ENCODE results near the gene CCND1. TPM values are rescaled to one million over a fixed set of nuclear protein-coding genes. Genes with fewer than 3 reads are reported as not detected.

The CCND1 gene
- total RNA-seq, 2 experiments from 2014 or later = 0.44 TPM; not detected in 1

- Histone ChIP-seq H3K27ac (ENCODE audit: low read depth, low read length, poor library complexity, severe bottlenecking) (no peak overlapping the region), H3K9me2 (ENCODE audit: insufficient read depth, low read length) (no peaks in the 10 kb centered on the region), H3K4me1 (ENCODE audit: insufficient read depth, low read length, poor library complexity, severe bottlenecking) (no peaks in the 10 kb centered on the region), H3K4me3 (ENCODE audit: low read depth, low read length, poor library complexity, severe bottlenecking) (no peak overlapping the region), H3K36me3 (ENCODE audit: insufficient read depth, low read length) (no peaks in the 10 kb centered on the region), H3K79me2 (ENCODE audit: insufficient read depth, low read depth, low read length) (no peaks in the 10 kb centered on the region), H3K9me3 (ENCODE audit: low read length) (no peaks in the 10 kb centered on the region), H3K4me2 (ENCODE audit: low read length) (no peak overlapping the region), H4K20me1 (ENCODE audit: insufficient read depth, low read length) (no peaks in the 10 kb centered on the region), H2AFZ (ENCODE audit: low read length) (no peak overlapping the region)
- ChIA-PET POLR2A (no interaction called here), CTCF (ENCODE audit: unreplicated experiment) (no interaction called here)
- no TSS peak for BruUV-seq (replicated peaks)
- DNase-seq (ENCODE audit: low spot score) = no peak
- intact Hi-C loops (cut with micrococcal nuclease; ENCODE audit: unreplicated experiment) = no loop called here
- TF ChIP-seq EZH2phosphoT487 (IDR thresholded peaks at IDR 0.05; ENCODE audit: borderline replicate concordance, low read depth, low read length) (no peak), CTCF (conservative IDR thresholded peaks at IDR 0.05; ENCODE audit: low read length) (no peak)
These were observed 48.7 kb downstream of the CCND1 start for GRCh38 chr11:69689484-69690319.

DNA sequence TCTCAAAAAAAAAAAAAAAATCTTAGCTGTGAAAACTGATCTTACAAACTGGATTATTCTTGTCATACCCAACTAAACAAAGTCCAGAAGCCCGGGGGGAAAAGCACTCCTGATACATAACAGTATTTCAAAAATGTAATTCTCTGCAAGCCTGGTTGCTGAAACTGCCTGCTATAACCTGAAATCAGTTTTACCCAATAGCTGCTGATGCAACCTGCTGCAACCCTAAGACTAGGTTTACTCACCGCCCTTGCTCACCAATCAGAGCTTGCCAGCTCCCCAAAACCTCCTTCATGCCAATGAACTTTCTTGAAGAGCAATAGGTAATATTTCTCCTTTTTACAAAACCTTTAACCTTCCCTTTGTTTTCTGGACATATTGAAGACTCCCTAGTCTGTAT lies 50.5 kb downstream of the CCND1 start:
- ChIA-PET CTCF (ENCODE audit: unreplicated experiment) (no interaction called here), POLR2A (no interaction called here)
- H3K4me1 ChIP-seq (ENCODE audit: insufficient read depth, low read length, poor library complexity, severe bottlenecking) = no peaks in the 10 kb centered on the region
- H3K79me2 ChIP-seq (ENCODE audit: insufficient read depth, low read depth, low read length) = no peaks in the 10 kb centered on the region
- H3K4me2 ChIP-seq (ENCODE audit: low read length) = no peak overlapping the region
- H3K9me3 ChIP-seq (ENCODE audit: low read length) = no peaks in the 10 kb centered on the region
- no TSS peak for BruUV-seq (replicated peaks)
- TF ChIP-seq CTCF (conservative IDR thresholded peaks at IDR 0.05; ENCODE audit: low read length) = no peak
- no peak for TF ChIP-seq EZH2phosphoT487 (IDR thresholded peaks at IDR 0.05; ENCODE audit: borderline replicate concordance, low read depth, low read length)
- intact Hi-C loops (cut with micrococcal nuclease; ENCODE audit: unreplicated experiment) = no loop called here
- H2AFZ ChIP-seq (ENCODE audit: low read length) = no peak overlapping the region
- no peaks in the 10 kb centered on the region for H4K20me1 ChIP-seq (ENCODE audit: insufficient read depth, low read length)
- H3K27ac ChIP-seq (ENCODE audit: low read depth, low read length, poor library complexity, severe bottlenecking) = no peak overlapping the region
- no peaks in the 10 kb centered on the region for H3K9me2 ChIP-seq (ENCODE audit: insufficient read depth, low read length)
- H3K36me3 ChIP-seq (ENCODE audit: insufficient read depth, low read length) = no peaks in the 10 kb centered on the region
- no peak for DNase-seq (ENCODE audit: low spot score)
- H3K4me3 ChIP-seq (ENCODE audit: low read depth, low read length, poor library complexity, severe bottlenecking) = no peak overlapping the region

GRCh38 chr11:69692422-69692821 lies 51.5 kb downstream of the CCND1 start:
- H2AFZ ChIP-seq (ENCODE audit: low read length) = no peak overlapping the region
- CTCF ChIA-PET (ENCODE audit: unreplicated experiment) = no interaction called here
- no peaks in the 10 kb centered on the region for H4K20me1 ChIP-seq (ENCODE audit: insufficient read depth, low read length)
- H3K4me2 ChIP-seq (ENCODE audit: low read length) = no peak overlapping the region
- POLR2A ChIA-PET = no interaction called here
- intact Hi-C loops (cut with micrococcal nuclease; ENCODE audit: unreplicated experiment) = no loop called here
- H3K4me3 ChIP-seq (ENCODE audit: low read depth, low read length, poor library complexity, severe bottlenecking) = no peak overlapping the region
- no peaks in the 10 kb centered on the region for H3K9me3 ChIP-seq (ENCODE audit: low read length)
- H3K79me2 ChIP-seq (ENCODE audit: insufficient read depth, low read depth, low read length) = no peaks in the 10 kb centered on the region
- TF ChIP-seq EZH2phosphoT487 (IDR thresholded peaks at IDR 0.05; ENCODE audit: borderline replicate concordance, low read depth, low read length) (no peak), CTCF (conservative IDR thresholded peaks at IDR 0.05; ENCODE audit: low read length) (no peak)
- H3K4me1 ChIP-seq (ENCODE audit: insufficient read depth, low read length, poor library complexity, severe bottlenecking) = no peaks in the 10 kb centered on the region
- BruUV-seq (replicated peaks) = no TSS peak
- H3K36me3 ChIP-seq (ENCODE audit: insufficient read depth, low read length) = no peaks in the 10 kb centered on the region
- no peak for DNase-seq (ENCODE audit: low spot score)
- no peaks in the 10 kb centered on the region for H3K9me2 ChIP-seq (ENCODE audit: insufficient read depth, low read length)
- no peak overlapping the region for H3K27ac ChIP-seq (ENCODE audit: low read depth, low read length, poor library complexity, severe bottlenecking)

All from OCI-LY7 (cell line).